Smooth muscle cell (in vitro differentiated cells): ENCODE data around the gene ECPAS. TPM values are rescaled to one million over a fixed set of nuclear protein-coding genes. Genes with fewer than 3 reads are reported as not detected.
"Not testable (repeated sequence)": the region's sequence is repeated elsewhere in the genome, so short reads cannot be mapped to it uniquely, and the experiment has no call there.

ENCODE experiments used
- DNase-seq: peaks from one replicate; lab custom pipeline; 2025; ENCODE audit not compliant: unreplicated experiment; lab: John Stamatoyannopoulos, UW
- H2AFZ ChIP-seq: fragments of 200-600 bp; sonication (generic); 2 replicates; pipeline ENCODE4 v1.6.0; 2016; ENCODE audit warnings: antibody characterized with exemption, low read depth, mild to moderate bottlenecking
- H3F3A ChIP-seq: fragments of 200-600 bp; sonication (generic); 2 replicates; pipeline ENCODE4 v1.6.0; 2017; ENCODE audit warnings: antibody characterized with exemption, low read depth
- H3K27ac ChIP-seq: fragments of 200-600 bp; sonication (generic); 2 replicates; pipeline ENCODE4 v1.5.1; 2016; ENCODE audit warnings: low read depth, mild to moderate bottlenecking
- H3K27me3 ChIP-seq: fragments of 200-600 bp; sonication (generic); 2 replicates; pipeline ENCODE4 v1.6.1; 2016; ENCODE audit warnings: low read depth, mild to moderate bottlenecking
- H3K36me3 ChIP-seq: fragments of 200-600 bp; sonication (generic); 2 replicates; pipeline ENCODE4 v1.5.1; 2016; ENCODE audit warnings: low read depth
- H3K4me1 ChIP-seq: fragments of 200-600 bp; sonication (generic); 2 replicates; pipeline ENCODE4 v1.5.1; 2016; ENCODE audit warnings: low read depth
- H3K4me2 ChIP-seq: fragments of 200-600 bp; sonication (generic); 2 replicates; pipeline ENCODE4 v1.6.0; 2016; ENCODE audit warnings: mild to moderate bottlenecking
- H3K4me3 ChIP-seq: fragments of 200-600 bp; sonication (generic); 2 replicates; pipeline ENCODE4 v1.5.1; 2016; ENCODE audit warnings: mild to moderate bottlenecking
- H3K79me2 ChIP-seq: fragments of 200-600 bp; sonication (generic); 2 replicates; pipeline ENCODE4 v1.6.0; 2016; ENCODE audit warnings: low read depth, mild to moderate bottlenecking
- H3K9ac ChIP-seq: fragments of 200-600 bp; sonication (generic); 2 replicates; pipeline ENCODE4 v1.6.0; 2016; ENCODE audit warnings: low read depth
- H3K9me3 ChIP-seq: fragments of 200-600 bp; sonication (generic); replicated peaks from 2 replicates; pipeline ENCODE4 v1.5.1; 2016; ENCODE audit warnings: low read depth
- H4K20me1 ChIP-seq: fragments of 200-600 bp; sonication (generic); 2 replicates; pipeline ENCODE4 v1.6.0; 2016; ENCODE audit warnings: low read depth
- CTCF ChIP-seq: fragments of 200-600 bp; sonication (generic); IDR thresholded peaks from 2 replicates; pipeline ENCODE4 v1.5.1; 2017; ENCODE audit warnings: borderline replicate concordance, mild to moderate bottlenecking, antibody characterized with exemption; ENCODE audit not compliant: insufficient read depth, poor library complexity, severe bottlenecking
- WGBS: methylation state at CpG from one replicate; pipeline ENCODE4 v1.1.7; 2016; ENCODE audit warnings: low lambda C conversion rate; 5-methylcytosine and 5-hydroxymethylcytosine counted together
- polyA plus RNA-seq: library from polyadenylated mRNA; unstranded; fragments of >200 nt; fragmentation: Nextera tagmentation; extraction: Ambion mirVana; gene quantifications from 2 replicates; pipeline ENCODE4 v1.2.1, GENCODE V29; 2016
- total RNA-seq: library from RNA; depleted of rRNA; stranded (reverse); fragments of >200 nt; gene quantifications from 2 replicates; pipeline ENCODE4 v1.2.3, GENCODE V29; 2014

The ECPAS gene
- total and polyA plus RNA-seq, 2 experiments from 2014 or later, result 24.1 to 53.7 TPM

DNA sequence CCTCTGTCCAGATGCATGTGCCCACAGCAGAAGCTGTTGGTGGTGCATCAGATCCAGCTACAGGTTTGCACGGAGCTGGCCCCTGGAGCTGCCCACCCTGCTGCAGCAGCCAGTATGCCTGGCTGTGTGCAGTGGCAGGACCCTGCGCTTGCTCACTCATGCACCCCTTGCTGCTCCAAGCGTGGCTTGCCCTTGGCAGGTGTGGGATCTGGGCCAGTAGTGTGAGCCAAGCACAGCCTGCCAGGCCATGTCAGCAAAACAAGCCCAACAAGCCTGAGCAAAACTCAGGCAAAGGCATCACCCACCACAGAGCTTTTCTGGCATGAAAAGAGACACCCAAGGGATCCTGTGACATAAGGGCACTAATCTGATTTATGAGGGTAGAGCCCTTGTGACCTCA, 18.3 kb upstream of the ECPAS start:
- Histone ChIP-seq H3K9ac (no peak overlapping the region), H3K36me3 (no peaks in the 10 kb centered on the region), H2AFZ (no peak overlapping the region), H4K20me1 (no peaks in the 10 kb centered on the region), H3F3A (no peaks in the 10 kb centered on the region), H3K27ac (no peak overlapping the region), H3K9me3 (no peaks in the 10 kb centered on the region), H3K27me3 (no peaks in the 10 kb centered on the region), H3K4me2 (no peak overlapping the region), H3K4me1 (no peaks in the 10 kb centered on the region), H3K79me2 (no peaks in the 10 kb centered on the region), H3K4me3 (no peak overlapping the region)
- TF ChIP-seq CTCF, result no peak
- no peak for DNase-seq
- 80% methylated on average over 3 of the region's 3 CpGs for WGBS

- H3K27ac ChIP-seq, result no peak overlapping the region
- no peaks in the 10 kb centered on the region for H3K27me3 ChIP-seq
- no peak overlapping the region for H3K4me3 ChIP-seq
- H3K4me2 ChIP-seq, result no peak overlapping the region
- H3K9me3 ChIP-seq, result no peaks in the 10 kb centered on the region
- no peak overlapping the region for H2AFZ ChIP-seq
- no peak for DNase-seq
- H4K20me1 ChIP-seq, result no peaks in the 10 kb centered on the region
- H3K9ac ChIP-seq, result no peak overlapping the region
- H3K36me3 ChIP-seq, result no peaks in the 10 kb centered on the region
- no peaks in the 10 kb centered on the region for H3F3A ChIP-seq
- 91% methylated on average over 6 of the region's 6 CpGs for WGBS
- H3K79me2 ChIP-seq, result no peaks in the 10 kb centered on the region
- TF ChIP-seq CTCF, result no peak
- no peaks in the 10 kb centered on the region for H3K4me1 ChIP-seq
These were observed 17.5 kb upstream of the ECPAS start for GRCh38 chr9:111501648-111502047.

DNA sequence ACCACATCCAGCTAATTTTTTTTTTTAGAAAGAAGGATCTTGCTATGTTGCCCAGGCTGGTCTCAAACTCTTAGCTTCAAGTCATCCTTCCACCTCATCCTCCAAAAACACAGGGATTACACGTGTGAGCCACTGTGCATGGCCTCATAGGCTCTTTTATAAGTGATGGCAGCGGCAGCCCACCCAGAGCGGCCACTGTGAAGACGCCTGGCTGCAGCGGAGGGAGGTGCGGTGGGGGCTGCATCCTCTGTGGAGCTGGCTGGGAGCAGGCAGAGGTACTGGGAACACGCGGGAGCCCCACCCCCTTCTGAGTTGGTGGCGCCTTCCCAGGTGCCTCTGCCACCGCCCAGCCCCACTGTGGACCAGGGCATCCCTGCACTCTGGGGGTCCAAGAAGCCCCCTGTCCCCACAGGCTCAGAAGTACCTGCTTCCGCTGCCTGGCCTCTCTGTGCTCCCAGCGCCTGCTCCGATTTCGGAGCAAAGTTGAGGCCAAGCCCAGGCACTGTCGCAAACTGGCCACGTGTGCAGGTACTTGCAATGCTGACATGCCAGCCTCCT, 16.9 kb upstream of the ECPAS start:
- no peak overlapping the region for H2AFZ ChIP-seq
- no peak overlapping the region for H3K4me2 ChIP-seq
- TF ChIP-seq CTCF, result no peak
- H3K9me3 ChIP-seq, result no peaks in the 10 kb centered on the region
- H3K27ac ChIP-seq, result no peak overlapping the region
- no peaks in the 10 kb centered on the region for H3F3A ChIP-seq
- DNase-seq, result no peak
- H3K36me3 ChIP-seq, result no peaks in the 10 kb centered on the region
- H3K79me2 ChIP-seq, result no peaks in the 10 kb centered on the region
- no peak overlapping the region for H3K4me3 ChIP-seq
- no peaks in the 10 kb centered on the region for H4K20me1 ChIP-seq
- H3K9ac ChIP-seq, result no peak overlapping the region
- H3K4me1 ChIP-seq, result no peaks in the 10 kb centered on the region
- WGBS, result 89% methylated on average over 15 of the region's 16 CpGs
- H3K27me3 ChIP-seq, result no peaks in the 10 kb centered on the region

GRCh38 chr9:111497196-111497595, 13.0 kb upstream of the ECPAS start:
- not testable (repeated sequence) for H4K20me1 ChIP-seq, H3K9me3 ChIP-seq, H3K27me3 ChIP-seq, H3F3A ChIP-seq, DNase-seq, H3K79me2 ChIP-seq, H2AFZ ChIP-seq, H3K4me1 ChIP-seq, H3K27ac ChIP-seq, H3K4me2 ChIP-seq, H3K4me3 ChIP-seq, H3K36me3 ChIP-seq, H3K9ac ChIP-seq
- WGBS, result 90% methylated on average over 2 of the region's 2 CpGs
